ENCODE data around the gene TNFSF15.
"Not testable (repeated sequence)": the region's sequence is repeated elsewhere in the genome, so short reads cannot be mapped to it uniquely, and the experiment has no call there.

Gene TNFSF15

DNA sequence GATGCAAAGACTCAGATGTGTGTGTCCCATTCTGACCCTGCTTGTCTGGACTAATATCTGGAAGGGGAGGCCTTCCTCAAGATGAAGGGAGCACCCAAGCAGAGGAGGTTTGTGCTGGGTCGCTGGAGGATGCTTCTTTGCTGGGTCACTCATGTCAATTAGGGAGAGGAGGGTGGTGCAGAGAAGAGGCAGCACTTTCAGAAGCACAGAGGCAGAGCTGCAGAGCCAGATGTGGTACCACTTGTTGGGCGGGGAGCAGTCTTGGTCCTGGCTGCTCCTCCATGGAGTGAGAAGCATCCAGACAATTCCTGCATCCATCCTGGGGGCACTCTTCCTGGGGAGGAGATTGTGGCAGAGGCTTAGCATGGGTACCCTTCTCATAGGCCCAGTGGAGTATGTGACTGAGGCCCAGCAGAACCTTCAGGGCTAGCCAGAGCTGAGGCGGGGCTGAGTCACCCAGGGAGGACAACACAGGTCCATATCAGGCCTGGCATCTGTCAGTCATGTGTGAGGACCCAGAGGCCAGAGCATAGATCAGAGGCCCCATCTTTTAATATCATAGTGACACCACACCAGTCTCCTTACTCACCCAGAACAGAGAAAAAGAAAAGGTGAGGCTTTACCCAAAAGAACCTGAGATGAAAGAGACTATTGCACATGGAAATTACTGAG, 59.8 kb downstream of the TNFSF15 start:
- Histone ChIP-seq H3K9me3 (ENCODE audit: control insufficient read depth, insufficient read depth, low read depth, low read length) (no peaks in the 10 kb centered on the region), H3K36me3 (ENCODE audit: control insufficient read depth, insufficient read depth, low read length) (no peaks in the 10 kb centered on the region)

DNA sequence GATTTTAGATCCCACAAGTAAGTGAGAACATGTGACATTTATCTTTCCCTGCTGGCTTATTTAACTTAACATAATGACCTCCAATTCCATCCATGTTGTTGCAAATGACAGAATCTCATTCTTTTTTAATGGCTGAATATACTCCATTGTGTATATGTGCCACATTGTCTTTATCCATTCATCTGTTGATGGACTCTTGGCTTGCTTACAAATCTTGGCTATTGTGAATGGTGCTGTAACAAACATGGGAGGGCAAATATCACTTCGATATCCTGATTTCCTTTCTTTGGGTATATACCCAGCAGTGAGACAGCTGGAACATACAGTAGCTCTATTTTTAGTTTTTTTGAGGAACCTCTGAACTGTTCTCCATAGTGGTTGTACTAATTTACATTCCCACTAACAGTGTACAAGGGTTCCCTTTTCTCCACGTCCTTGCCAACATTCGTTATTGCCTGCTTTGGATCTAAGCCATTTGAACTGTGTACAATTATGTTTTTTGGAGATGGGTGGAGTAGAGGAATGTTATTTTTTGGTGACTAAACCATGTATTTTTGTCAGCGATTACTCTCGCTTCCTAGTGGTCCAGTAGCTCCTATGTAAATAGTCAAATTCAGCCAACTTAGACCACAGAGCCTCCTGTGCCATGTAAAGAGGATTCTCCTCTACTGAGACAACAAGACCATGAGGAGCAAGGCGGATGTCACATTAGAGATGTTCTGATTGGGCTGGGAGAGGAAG, 60.6 kb downstream of the TNFSF15 start:
- Histone ChIP-seq H3K4me1 (ENCODE audit: control insufficient read depth, insufficient read depth, low read length) (no peaks in the 10 kb centered on the region), H3K4me3 (ENCODE audit: low read depth, low read length) (no peak overlapping the region), H3K9ac (ENCODE audit: low read length) (no peak overlapping the region), H3K9me3 (ENCODE audit: control insufficient read depth, insufficient read depth, low read depth, low read length) (no peaks in the 10 kb centered on the region), H3K27me3 (ENCODE audit: control insufficient read depth, insufficient read depth, low read length) (no peaks in the 10 kb centered on the region), H3K36me3 (ENCODE audit: control insufficient read depth, insufficient read depth, low read length) (no peaks in the 10 kb centered on the region), H3K27ac (ENCODE audit: low read depth, low read length) (no peak overlapping the region)

More for the DNA sequence above, 59.8 kb downstream of the TNFSF15 start:
- Histone ChIP-seq H3K27ac (ENCODE audit: low read depth, low read length) (no peak overlapping the region), H3K4me3 (ENCODE audit: low read depth, low read length) (no peak overlapping the region), H3K27me3 (ENCODE audit: control insufficient read depth, insufficient read depth, low read length) (no peaks in the 10 kb centered on the region), H3K9ac (ENCODE audit: low read length) (no peak overlapping the region), H3K4me1 (ENCODE audit: control insufficient read depth, insufficient read depth, low read length) (no peaks in the 10 kb centered on the region)

- no peaks in the 10 kb centered on the region for H3K27me3 ChIP-seq (ENCODE audit: control insufficient read depth, insufficient read depth, low read length)
- H3K9me3 ChIP-seq (ENCODE audit: control insufficient read depth, insufficient read depth, low read depth, low read length) = no peaks in the 10 kb centered on the region
- H3K4me3 ChIP-seq (ENCODE audit: low read depth, low read length) = no peak overlapping the region
- H3K36me3 ChIP-seq (ENCODE audit: control insufficient read depth, insufficient read depth, low read length) = no peaks in the 10 kb centered on the region
- H3K27ac ChIP-seq (ENCODE audit: low read depth, low read length) = no peak overlapping the region
- no peak overlapping the region for H3K9ac ChIP-seq (ENCODE audit: low read length)
- no peaks in the 10 kb centered on the region for H3K4me1 ChIP-seq (ENCODE audit: control insufficient read depth, insufficient read depth, low read length)
These were observed 62.4 kb downstream of the TNFSF15 start for GRCh38 chr9:114743446-114743845.

DNA sequence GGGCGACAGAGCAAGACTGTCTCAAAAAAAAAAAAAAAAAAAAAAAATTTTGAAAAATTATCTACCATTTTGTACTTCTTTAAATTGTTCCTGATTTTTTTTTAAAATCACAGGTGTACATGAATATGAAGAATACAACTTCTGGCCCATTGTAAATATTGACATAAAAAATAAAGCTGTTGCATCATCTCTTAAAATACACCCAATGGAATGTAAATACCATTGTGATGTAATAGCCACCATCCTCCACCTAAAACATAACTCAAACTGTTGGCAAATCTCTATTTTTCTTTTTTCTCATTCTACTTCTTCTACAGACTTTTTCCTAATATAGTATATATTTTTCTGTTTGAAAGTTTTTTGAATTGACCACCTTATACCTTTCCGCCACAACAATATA, 62.9 kb downstream of the TNFSF15 start:
- Histone ChIP-seq H3K27me3 (ENCODE audit: control insufficient read depth, insufficient read depth, low read length) (no peaks in the 10 kb centered on the region), H3K27ac (ENCODE audit: low read depth, low read length) (no peak overlapping the region), H3K4me3 (ENCODE audit: low read depth, low read length) (no peak overlapping the region), H3K36me3 (ENCODE audit: control insufficient read depth, insufficient read depth, low read length) (no peaks in the 10 kb centered on the region), H3K9ac (ENCODE audit: low read length) (no peak overlapping the region), H3K9me3 (ENCODE audit: control insufficient read depth, insufficient read depth, low read depth, low read length) (no peaks in the 10 kb centered on the region), H3K4me1 (ENCODE audit: control insufficient read depth, insufficient read depth, low read length) (no peaks in the 10 kb centered on the region)

GRCh38 chr9:114741521-114741920, 64.3 kb downstream of the TNFSF15 start:
- not testable (repeated sequence) for H3K27ac ChIP-seq (ENCODE audit: low read depth, low read length); H3K36me3 ChIP-seq (ENCODE audit: control insufficient read depth, insufficient read depth, low read length); H3K4me3 ChIP-seq (ENCODE audit: low read depth, low read length); H3K4me1 ChIP-seq (ENCODE audit: control insufficient read depth, insufficient read depth, low read length); H3K27me3 ChIP-seq (ENCODE audit: control insufficient read depth, insufficient read depth, low read length); H3K9me3 ChIP-seq (ENCODE audit: control insufficient read depth, insufficient read depth, low read depth, low read length); H3K9ac ChIP-seq (ENCODE audit: low read length)

- H3K9me3 ChIP-seq (ENCODE audit: control insufficient read depth, insufficient read depth, low read depth, low read length) = no peaks in the 10 kb centered on the region
- no peaks in the 10 kb centered on the region for H3K36me3 ChIP-seq (ENCODE audit: control insufficient read depth, insufficient read depth, low read length)
- no peak overlapping the region for H3K27ac ChIP-seq (ENCODE audit: low read depth, low read length)
- no peaks in the 10 kb centered on the region for H3K27me3 ChIP-seq (ENCODE audit: control insufficient read depth, insufficient read depth, low read length)
- H3K4me3 ChIP-seq (ENCODE audit: low read depth, low read length) = no peak overlapping the region
- no peaks in the 10 kb centered on the region for H3K4me1 ChIP-seq (ENCODE audit: control insufficient read depth, insufficient read depth, low read length)
- no peak overlapping the region for H3K9ac ChIP-seq (ENCODE audit: low read length)
These were observed 67.1 kb downstream of the TNFSF15 start for GRCh38 chr9:114738581-114739316.

- no peaks in the 10 kb centered on the region for H3K9me3 ChIP-seq (ENCODE audit: control insufficient read depth, insufficient read depth, low read depth, low read length)
These were observed 68.0 kb downstream of the TNFSF15 start for GRCh38 chr9:114737847-114738246.

GRCh38 chr9:114737118-114737517, 68.7 kb downstream of the TNFSF15 start:
- H3K4me3 ChIP-seq (ENCODE audit: low read depth, low read length) = no peak overlapping the region
- no peaks in the 10 kb centered on the region for H3K27me3 ChIP-seq (ENCODE audit: control insufficient read depth, insufficient read depth, low read length)
- no peak overlapping the region for H3K27ac ChIP-seq (ENCODE audit: low read depth, low read length)
- H3K4me1 ChIP-seq (ENCODE audit: control insufficient read depth, insufficient read depth, low read length) = no peaks in the 10 kb centered on the region
- no peaks in the 10 kb centered on the region for H3K36me3 ChIP-seq (ENCODE audit: control insufficient read depth, insufficient read depth, low read length)
- H3K9ac ChIP-seq (ENCODE audit: low read length) = no peak overlapping the region
- no peaks in the 10 kb centered on the region for H3K9me3 ChIP-seq (ENCODE audit: control insufficient read depth, insufficient read depth, low read depth, low read length)

More at GRCh38 chr9:114737847-114738246, 68.0 kb downstream of the TNFSF15 start:
- no peaks in the 10 kb centered on the region for H3K36me3 ChIP-seq (ENCODE audit: control insufficient read depth, insufficient read depth, low read length)
- H3K4me3 ChIP-seq (ENCODE audit: low read depth, low read length) = no peak overlapping the region
- no peak overlapping the region for H3K9ac ChIP-seq (ENCODE audit: low read length)
- H3K27ac ChIP-seq (ENCODE audit: low read depth, low read length) = no peak overlapping the region
- H3K4me1 ChIP-seq (ENCODE audit: control insufficient read depth, insufficient read depth, low read length) = no peaks in the 10 kb centered on the region
- H3K27me3 ChIP-seq (ENCODE audit: control insufficient read depth, insufficient read depth, low read length) = no peaks in the 10 kb centered on the region

- H3K4me3 ChIP-seq (ENCODE audit: low read depth, low read length) = no peak overlapping the region
- H3K27ac ChIP-seq (ENCODE audit: low read depth, low read length) = no peak overlapping the region
- no peaks in the 10 kb centered on the region for H3K27me3 ChIP-seq (ENCODE audit: control insufficient read depth, insufficient read depth, low read length)
These were observed 70.1 kb downstream of the TNFSF15 start for GRCh38 chr9:114735704-114736103.

DNA sequence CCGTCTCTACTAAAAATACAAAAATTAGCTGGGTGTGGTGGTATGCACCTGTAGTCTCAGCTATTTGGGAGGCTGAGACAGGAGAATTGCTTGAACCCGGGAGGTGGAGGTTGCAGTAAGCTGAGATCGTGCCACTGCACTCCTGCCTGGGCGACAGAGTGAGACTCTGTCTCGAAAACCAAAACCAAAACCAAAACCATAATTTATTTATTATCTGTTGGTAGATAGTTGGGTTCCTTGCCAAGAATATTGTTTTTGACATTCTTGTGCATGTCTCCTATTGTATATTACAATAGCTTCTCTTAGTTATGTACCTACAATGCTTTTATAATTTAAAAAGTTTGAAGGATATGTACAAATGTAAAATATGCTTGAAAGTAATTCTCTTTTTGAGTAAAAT, 70.7 kb downstream of the TNFSF15 start:
- H3K27ac ChIP-seq (ENCODE audit: low read depth, low read length); H3K9me3 ChIP-seq (ENCODE audit: control insufficient read depth, insufficient read depth, low read depth, low read length): not testable (repeated sequence)

More at GRCh38 chr9:114735704-114736103, 70.1 kb downstream of the TNFSF15 start:
- H3K9me3 ChIP-seq (ENCODE audit: control insufficient read depth, insufficient read depth, low read depth, low read length) = no peaks in the 10 kb centered on the region
- H3K9ac ChIP-seq (ENCODE audit: low read length) = no peak overlapping the region
- no peaks in the 10 kb centered on the region for H3K36me3 ChIP-seq (ENCODE audit: control insufficient read depth, insufficient read depth, low read length)
- no peaks in the 10 kb centered on the region for H3K4me1 ChIP-seq (ENCODE audit: control insufficient read depth, insufficient read depth, low read length)

More for the DNA sequence above, 70.7 kb downstream of the TNFSF15 start:
- H3K4me3 ChIP-seq (ENCODE audit: low read depth, low read length); H3K36me3 ChIP-seq (ENCODE audit: control insufficient read depth, insufficient read depth, low read length); H3K27me3 ChIP-seq (ENCODE audit: control insufficient read depth, insufficient read depth, low read length); H3K4me1 ChIP-seq (ENCODE audit: control insufficient read depth, insufficient read depth, low read length); H3K9ac ChIP-seq (ENCODE audit: low read length): not testable (repeated sequence)

All from HUES6 (cell line).